Activated naive CD8-positive, alpha-beta T cell treated with anti-CD3 and anti-CD28 coated beads, Interleukin-2, amount 10 ng/mL, durations not matched to agents 7 days and 5 days (primary cell): Measurements from ENCODE around the gene RGS3. TPM values are rescaled to one million over a fixed set of nuclear protein-coding genes. Genes with fewer than 3 reads are reported as not detected.
"Not testable (repeated sequence)": the region's sequence is repeated elsewhere in the genome, so short reads cannot be mapped to it uniquely, and the experiment has no call there.

ENCODE experiments used
- ATAC-seq: fragments of 150-1000 bp; cut with Tn5 transposase; one replicate; pipeline ENCODE4 v1.10.0; 2021; ENCODE audit warnings: low read depth, moderate library complexity
- POLR2A ChIA-PET: fragments of 350-600 bp; sonication (Branson Sonifier 250); formaldehyde crosslinking; loops from one replicate; lab custom pipeline; 2021; ENCODE audit warnings: antibody characterized with exemption; lab: Charles Lee
- DNase-seq: peaks from one replicate; pipeline ENCODE4 v3.0.0; 2021
- H3K27ac Mint-ChIP-seq: one replicate; pipeline ENCODE4 v1.8.0; 2022; ENCODE audit warnings: mild to moderate bottlenecking, mixed read lengths
- H3K27me3 Mint-ChIP-seq: one replicate; pipeline ENCODE4 v1.8.0; 2022; ENCODE audit warnings: mild to moderate bottlenecking, moderate library complexity, mixed read lengths
- H3K36me3 Mint-ChIP-seq: one replicate; pipeline ENCODE4 v1.8.0; 2021; ENCODE audit warnings: mild to moderate bottlenecking, mixed read lengths
- H3K4me1 Mint-ChIP-seq: one replicate; pipeline ENCODE4 v1.8.0; 2021; ENCODE audit warnings: mixed read lengths
- H3K4me3 Mint-ChIP-seq: one replicate; pipeline ENCODE4 v1.8.0; 2022; ENCODE audit warnings: mild to moderate bottlenecking, moderate library complexity, mixed read lengths
- H3K9me3 Mint-ChIP-seq: one replicate; pipeline ENCODE4 v1.8.0; 2021; ENCODE audit warnings: mixed read lengths
- total RNA-seq, 2 experiments: library from RNA; stranded (reverse); gene quantifications; one replicate each; pipeline ENCODE4 v1.2.3, GENCODE V29; 2021

The RGS3 gene
- total RNA-seq, 2 experiments from 2014 or later: 63.2 to 65.5 TPM

DNA sequence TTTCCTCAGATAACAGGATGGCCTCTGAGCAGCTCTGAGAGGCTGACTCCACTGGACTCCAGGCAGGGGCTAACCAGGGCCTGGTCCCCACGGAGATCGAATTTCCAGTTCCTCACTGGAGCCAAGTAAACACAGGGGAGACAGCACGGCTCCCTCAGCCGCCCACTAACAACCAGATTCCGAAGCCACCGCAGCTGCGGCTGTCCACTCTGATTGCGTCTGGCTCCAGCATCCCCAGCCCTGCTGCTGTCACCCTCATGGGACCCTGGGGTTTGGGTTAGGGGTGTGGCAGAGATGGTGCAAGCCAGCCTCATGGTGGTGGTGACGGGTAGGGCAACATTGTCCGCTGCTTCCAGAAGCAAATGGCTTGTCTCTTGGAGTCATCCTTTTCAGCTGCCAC, 172.6 kb downstream of the RGS3 start:
- POLR2A ChIA-PET: no interaction called here
- no peak for DNase-seq
- no peak overlapping the region for H3K27ac Mint-ChIP-seq
- no peaks in the 10 kb centered on the region for H3K36me3 Mint-ChIP-seq
- H3K9me3 Mint-ChIP-seq: no peaks in the 10 kb centered on the region
- H3K27me3 Mint-ChIP-seq: peaks cover 4% of the 10 kb centered on the region
- no peak for ATAC-seq
- no peak overlapping the region for H3K4me3 Mint-ChIP-seq
- H3K4me1 Mint-ChIP-seq: no peaks in the 10 kb centered on the region

DNA sequence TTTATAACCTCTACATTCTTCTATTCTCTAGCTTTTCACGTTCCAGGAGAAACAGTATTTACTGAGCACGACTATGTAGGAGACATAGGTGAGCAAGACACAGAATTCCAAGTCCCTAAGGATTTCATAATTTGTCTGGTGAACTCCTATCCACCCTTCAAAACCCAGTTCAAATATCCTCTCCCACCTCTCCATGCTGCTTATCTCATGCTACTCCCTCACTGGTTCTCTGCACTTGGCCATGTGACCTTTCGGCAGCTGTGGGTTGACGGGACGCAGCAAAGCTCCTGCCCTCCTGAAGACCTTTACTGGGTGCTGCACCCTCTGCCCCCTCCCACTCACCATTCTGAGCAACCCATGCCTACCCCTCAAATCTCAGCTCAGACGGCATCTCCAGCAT, 173.2 kb downstream of the RGS3 start:
- DNase-seq (no peak), ATAC-seq (no peak)
- Mint-ChIP-seq H3K27ac (no peak overlapping the region), H3K4me1 (no peaks in the 10 kb centered on the region), H3K36me3 (no peaks in the 10 kb centered on the region), H3K27me3 (peaks cover 4% of the 10 kb centered on the region), H3K4me3 (no peak overlapping the region), H3K9me3 (no peaks in the 10 kb centered on the region)
- POLR2A ChIA-PET: no interaction called here

DNA sequence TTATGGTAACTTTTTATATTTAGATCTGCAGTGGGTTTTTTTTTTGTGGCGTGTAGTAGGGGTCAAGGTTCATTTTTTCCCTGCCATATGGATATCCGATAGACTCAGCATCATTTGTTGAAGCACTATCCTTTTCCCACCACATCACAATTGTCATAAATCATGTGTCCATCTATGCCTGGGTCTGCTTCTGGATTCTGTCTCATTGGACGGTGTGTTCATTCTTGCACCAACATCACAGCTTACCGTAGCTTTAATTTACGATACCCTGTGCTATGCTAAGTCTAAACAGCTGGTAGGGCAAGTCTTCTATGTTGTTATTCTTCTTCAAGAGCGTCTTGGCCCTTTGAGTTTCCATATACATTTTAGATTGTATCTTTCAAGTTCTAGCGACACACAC, 175.0 kb downstream of the RGS3 start:
- Mint-ChIP-seq H3K4me1 (no peaks in the 10 kb centered on the region), H3K9me3 (no peaks in the 10 kb centered on the region), H3K27ac (no peak overlapping the region), H3K36me3 (no peaks in the 10 kb centered on the region), H3K27me3 (peaks cover 13% of the 10 kb centered on the region), H3K4me3 (no peak overlapping the region)
- POLR2A ChIA-PET: no interaction called here
- ATAC-seq: no peak
- no peak for DNase-seq

DNA sequence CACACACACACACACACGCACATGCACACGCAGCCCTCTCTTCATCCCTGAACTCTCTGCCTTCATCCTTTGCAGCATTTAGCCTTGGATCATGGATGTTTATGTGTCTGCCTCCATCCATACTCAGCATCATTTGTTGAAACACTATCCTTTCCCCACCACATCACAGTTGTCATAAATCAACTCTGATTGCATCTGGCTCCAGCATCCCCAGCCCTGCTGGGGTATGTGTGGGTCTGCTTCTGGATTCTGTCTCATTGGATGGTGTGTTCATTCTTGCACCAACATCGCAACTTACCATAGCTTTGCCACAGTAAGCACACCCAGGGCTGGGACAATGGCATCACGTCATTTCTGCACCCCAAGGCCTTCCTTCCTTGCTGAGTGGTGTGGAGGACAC, 175.4 kb downstream of the RGS3 start:
- no peak for DNase-seq
- POLR2A ChIA-PET: no interaction called here
- Mint-ChIP-seq H3K4me1 (no peaks in the 10 kb centered on the region), H3K9me3 (no peaks in the 10 kb centered on the region), H3K27ac (no peak overlapping the region), H3K27me3 (peaks cover 16% of the 10 kb centered on the region), H3K4me3 (no peak overlapping the region), H3K36me3 (no peaks in the 10 kb centered on the region)
- no peak for ATAC-seq

DNA sequence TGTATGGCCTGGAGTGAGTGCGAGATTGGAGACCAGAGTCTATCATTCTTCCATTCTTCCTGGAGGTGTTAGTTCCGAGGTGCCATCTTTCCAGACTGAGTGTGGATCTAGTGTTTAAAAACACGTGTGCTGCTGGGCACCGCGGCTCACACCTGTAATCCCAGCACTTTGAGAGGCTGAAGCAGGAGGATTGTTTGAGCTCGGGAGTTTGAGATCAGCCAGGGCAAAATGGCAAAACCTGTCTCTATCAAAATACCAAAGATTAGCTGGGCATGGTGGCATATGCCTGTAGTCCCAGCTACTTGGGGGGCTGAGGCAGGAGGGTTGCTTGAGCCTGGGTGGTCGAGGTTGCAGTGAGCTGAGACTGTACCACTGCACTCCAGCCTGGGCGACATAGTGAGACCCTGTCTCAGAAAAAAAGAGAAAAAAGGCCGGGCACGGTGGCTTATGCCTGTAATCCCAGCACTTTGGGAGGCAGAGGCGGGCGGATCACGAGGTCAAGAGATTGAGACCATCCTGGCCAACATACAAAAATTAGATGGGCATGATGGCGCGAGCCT, 176.0 kb downstream of the RGS3 start:
- H3K4me1 Mint-ChIP-seq, H3K27ac Mint-ChIP-seq, DNase-seq, H3K36me3 Mint-ChIP-seq, ATAC-seq, H3K4me3 Mint-ChIP-seq, POLR2A ChIA-PET, H3K9me3 Mint-ChIP-seq: not testable (repeated sequence)
- peaks cover 21% of the 10 kb centered on the region for H3K27me3 Mint-ChIP-seq

DNA sequence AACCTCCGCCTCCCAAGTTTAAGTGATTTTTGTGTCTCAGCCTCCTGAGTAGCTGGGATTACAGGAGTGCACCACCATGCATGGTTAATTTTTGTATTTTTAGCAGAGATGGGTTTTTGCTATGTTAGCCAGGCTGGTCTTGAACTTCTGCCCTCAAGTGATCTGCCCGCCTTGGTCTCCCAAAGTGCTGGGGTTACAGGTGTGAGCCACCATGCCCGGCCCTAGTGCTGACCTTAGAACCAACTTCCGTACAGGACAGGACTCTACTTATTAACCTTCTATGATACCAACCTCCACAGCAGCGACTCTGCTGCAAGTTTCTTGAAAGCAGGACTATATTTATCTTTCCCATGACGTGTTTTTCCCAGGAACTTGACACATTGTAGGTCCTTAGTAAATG, 176.9 kb downstream of the RGS3 start:
- H3K27me3 Mint-ChIP-seq: peaks cover 22% of the 10 kb centered on the region
- H3K27ac Mint-ChIP-seq: no peak overlapping the region
- POLR2A ChIA-PET: no interaction called here
- ATAC-seq (no peak), DNase-seq (no peak)
- no peak overlapping the region for H3K4me3 Mint-ChIP-seq
- no peaks in the 10 kb centered on the region for H3K36me3 Mint-ChIP-seq
- H3K9me3 Mint-ChIP-seq: no peaks in the 10 kb centered on the region
- H3K4me1 Mint-ChIP-seq: no peaks in the 10 kb centered on the region

DNA sequence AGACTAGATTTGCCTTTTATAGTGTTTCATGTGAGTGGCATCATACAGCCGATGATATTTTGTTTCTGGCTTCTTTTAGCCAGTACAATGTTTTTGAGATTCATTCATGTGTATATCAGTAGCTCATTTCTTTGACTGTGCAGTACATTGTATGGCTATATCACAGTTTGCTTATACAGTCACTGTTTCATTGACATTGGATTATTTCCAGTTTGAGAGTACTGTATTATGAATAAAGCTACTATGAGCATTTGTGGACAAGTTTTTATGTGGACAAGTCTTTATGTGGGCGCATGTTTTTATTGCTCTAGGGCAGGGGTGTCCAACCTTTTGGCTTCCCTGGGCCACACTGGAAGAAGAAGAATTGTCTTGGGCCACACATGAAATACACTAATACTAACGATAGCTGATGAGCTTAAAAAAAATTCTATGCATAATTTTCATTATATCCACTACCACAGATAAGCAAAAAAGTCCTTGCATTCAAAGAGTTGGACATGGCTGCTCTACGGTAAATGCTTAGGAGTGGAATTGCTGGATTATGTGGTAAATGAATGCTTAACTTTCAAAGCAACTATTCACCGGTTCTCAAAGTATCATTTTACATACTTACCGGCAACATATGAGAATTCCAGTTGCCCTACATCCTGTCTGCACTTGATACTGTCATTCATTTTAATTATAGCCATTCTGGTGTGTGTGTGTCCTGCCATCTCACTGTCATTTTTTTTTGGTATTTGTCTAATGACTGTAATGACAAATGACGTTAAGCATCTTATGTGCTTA, 177.8 kb downstream of the RGS3 start:
- Mint-ChIP-seq H3K4me3 (no peak overlapping the region), H3K9me3 (no peaks in the 10 kb centered on the region), H3K36me3 (no peaks in the 10 kb centered on the region), H3K27ac (no peak overlapping the region), H3K27me3 (peaks cover 22% of the 10 kb centered on the region), H3K4me1 (no peaks in the 10 kb centered on the region)
- DNase-seq (no peak), ATAC-seq (no peak)
- POLR2A ChIA-PET: no interaction called here

DNA sequence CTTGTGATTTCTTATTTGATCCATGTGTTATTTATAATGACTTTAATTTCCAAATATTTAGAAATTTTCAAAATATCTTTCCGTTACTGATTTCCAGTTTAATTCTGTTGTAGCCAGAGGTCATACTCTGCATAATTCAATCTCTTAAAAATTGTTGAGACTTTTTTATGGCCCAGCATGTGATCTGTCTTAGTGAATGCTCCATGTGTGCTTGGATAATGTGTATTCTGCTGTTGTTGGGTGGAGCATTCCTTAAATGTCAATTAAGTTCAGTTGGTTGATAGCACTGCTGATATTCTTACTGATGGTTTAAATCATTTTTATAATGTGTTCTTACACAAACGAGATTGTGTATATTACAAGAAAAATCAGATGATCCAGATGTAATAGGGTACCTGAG, 180.8 kb downstream of the RGS3 start:
- DNase-seq (no peak), ATAC-seq (no peak)
- Mint-ChIP-seq H3K4me3 (no peak overlapping the region), H3K4me1 (no peaks in the 10 kb centered on the region), H3K27me3 (peaks cover 22% of the 10 kb centered on the region), H3K27ac (no peak overlapping the region), H3K9me3 (no peaks in the 10 kb centered on the region), H3K36me3 (no peaks in the 10 kb centered on the region)
- POLR2A ChIA-PET: no interaction called here

DNA sequence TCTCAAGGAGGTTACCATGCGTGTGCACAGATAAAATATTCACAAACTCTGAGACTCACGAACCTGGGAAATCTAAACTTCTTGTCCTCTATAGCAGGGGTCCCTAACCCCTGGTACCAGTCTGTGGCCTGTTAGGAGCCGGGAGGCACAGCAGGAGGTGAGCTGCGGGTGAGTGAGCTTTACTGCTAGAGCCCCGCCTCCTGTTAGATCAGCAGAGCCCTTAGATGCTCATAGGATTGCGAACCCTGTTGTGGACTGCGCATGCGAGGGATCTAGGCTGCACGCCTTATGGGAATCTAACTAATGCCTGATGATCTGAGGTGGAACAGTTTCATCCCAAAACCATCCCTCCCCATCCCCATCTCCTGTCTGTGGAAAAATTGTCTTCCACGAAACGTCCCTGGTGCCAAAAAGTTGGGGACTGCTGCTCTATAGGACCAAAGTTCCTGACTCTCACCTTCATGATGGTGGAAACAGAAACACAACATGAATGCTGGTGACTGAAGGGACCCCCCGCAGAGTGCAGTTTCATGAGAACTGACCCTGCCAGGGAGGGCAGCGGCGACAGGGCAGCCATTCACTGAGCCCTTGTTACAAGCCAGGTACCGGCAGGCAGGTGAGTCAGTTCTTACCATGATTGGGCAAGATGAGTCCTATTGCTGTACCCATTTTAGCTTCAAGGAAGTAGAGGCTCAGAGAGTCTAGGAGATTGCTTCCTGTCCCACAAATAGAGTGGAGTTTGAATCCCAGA, 181.9 kb downstream of the RGS3 start:
- no peaks in the 10 kb centered on the region for H3K9me3 Mint-ChIP-seq
- DNase-seq (no peak), ATAC-seq (no peak)
- peaks cover 22% of the 10 kb centered on the region for H3K27me3 Mint-ChIP-seq
- no peak overlapping the region for H3K4me3 Mint-ChIP-seq
- no peaks in the 10 kb centered on the region for H3K36me3 Mint-ChIP-seq
- H3K4me1 Mint-ChIP-seq: no peaks in the 10 kb centered on the region
- POLR2A ChIA-PET: no interaction called here
- no peak overlapping the region for H3K27ac Mint-ChIP-seq

DNA sequence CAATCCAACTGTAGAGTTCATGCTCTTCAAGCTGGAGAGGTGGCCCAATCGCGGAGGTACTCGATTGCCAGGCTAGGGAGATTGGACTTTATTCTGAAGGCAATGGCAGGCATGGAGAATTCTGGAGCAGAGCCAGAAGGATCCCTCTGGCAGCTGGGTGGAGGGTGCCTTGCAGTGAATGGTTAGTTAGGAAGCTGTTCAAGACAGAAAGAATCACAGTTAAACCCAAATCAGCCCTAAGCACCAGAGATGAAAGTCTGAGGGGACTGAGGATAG, 182.4 kb downstream of the RGS3 start:
- Mint-ChIP-seq H3K27me3 (peaks cover 24% of the 10 kb centered on the region), H3K4me3 (no peak overlapping the region), H3K27ac (no peak overlapping the region), H3K36me3 (no peaks in the 10 kb centered on the region), H3K4me1 (no peaks in the 10 kb centered on the region), H3K9me3 (no peaks in the 10 kb centered on the region)
- POLR2A ChIA-PET: no interaction called here
- DNase-seq (no peak), ATAC-seq (no peak)

DNA sequence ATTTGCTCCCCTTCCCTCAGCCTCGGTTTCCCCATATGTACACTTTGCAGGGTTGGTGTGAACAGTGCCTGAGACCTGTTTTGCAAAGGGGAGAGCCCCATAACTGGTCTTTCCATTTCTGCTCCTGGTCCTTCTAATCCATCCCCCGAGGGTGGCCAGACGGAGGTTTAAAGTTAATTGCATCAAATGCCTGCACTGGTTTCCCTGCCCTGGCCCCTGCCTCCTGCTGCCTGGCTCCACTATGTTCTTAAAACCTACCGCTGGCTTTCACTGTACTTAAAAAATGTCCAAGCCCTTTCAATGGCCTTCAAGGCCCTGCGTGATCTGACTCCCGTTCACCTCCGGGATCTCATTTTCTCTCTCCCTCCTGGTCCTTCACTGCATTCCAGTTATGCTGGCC, 183.0 kb downstream of the RGS3 start:
- DNase-seq (no peak), ATAC-seq (no peak)
- no peak overlapping the region for H3K4me3 Mint-ChIP-seq
- no peaks in the 10 kb centered on the region for H3K36me3 Mint-ChIP-seq
- H3K27me3 Mint-ChIP-seq: peaks cover 24% of the 10 kb centered on the region
- H3K27ac Mint-ChIP-seq: no peak overlapping the region
- POLR2A ChIA-PET: no interaction called here
- H3K9me3 Mint-ChIP-seq: no peaks in the 10 kb centered on the region
- H3K4me1 Mint-ChIP-seq: no peaks in the 10 kb centered on the region

Other genes starting within 250 kb of the RGS3 start
- gene FKBP15, start 242.4 kb upstream of the RGS3 start, total RNA-seq: 10 to 100 TPM; 37.4 to 40.7 TPM
- 1 to 10 TPM; 8.8 to 9.3 TPM for gene SLC31A1, start 242.2 kb upstream of the RGS3 start, total RNA-seq
- 10 to 100 TPM; 27.5 to 28.9 TPM for gene CDC26, start 188.2 kb upstream of the RGS3 start, total RNA-seq
- 10 to 100 TPM; 31.1 to 31.8 TPM for gene PRPF4, start 188.1 kb upstream of the RGS3 start, total RNA-seq
- under 1 TPM; 0.14 to 0.37 TPM for gene RNF183, start 160.4 kb upstream of the RGS3 start, total RNA-seq
- gene WDR31, start 123.5 kb upstream of the RGS3 start, total RNA-seq: under 1 TPM; 0.99 to 1.00 TPM
- 10 to 100 TPM in 1 of 2 experiments, 1 to 10 TPM in 1; 9.6 to 10.6 TPM for gene BSPRY, start 114.2 kb upstream of the RGS3 start, total RNA-seq
- gene HDHD3, start 86.7 kb upstream of the RGS3 start, total RNA-seq: 10 to 100 TPM; 20.0 to 21.3 TPM
- gene ALAD, start 62.4 kb upstream of the RGS3 start, total RNA-seq: 10 to 100 TPM; 33.9 to 40.4 TPM
- 10 to 100 TPM; 51.7 to 52.2 TPM for gene POLE3, start 53.1 kb upstream of the RGS3 start, total RNA-seq
- gene C9orf43, start 53.0 kb upstream of the RGS3 start, total RNA-seq: under 1 TPM; 0.36 to 0.54 TPM